ENCODE data around the gene KIF17.

KIF17 gene

DNA sequence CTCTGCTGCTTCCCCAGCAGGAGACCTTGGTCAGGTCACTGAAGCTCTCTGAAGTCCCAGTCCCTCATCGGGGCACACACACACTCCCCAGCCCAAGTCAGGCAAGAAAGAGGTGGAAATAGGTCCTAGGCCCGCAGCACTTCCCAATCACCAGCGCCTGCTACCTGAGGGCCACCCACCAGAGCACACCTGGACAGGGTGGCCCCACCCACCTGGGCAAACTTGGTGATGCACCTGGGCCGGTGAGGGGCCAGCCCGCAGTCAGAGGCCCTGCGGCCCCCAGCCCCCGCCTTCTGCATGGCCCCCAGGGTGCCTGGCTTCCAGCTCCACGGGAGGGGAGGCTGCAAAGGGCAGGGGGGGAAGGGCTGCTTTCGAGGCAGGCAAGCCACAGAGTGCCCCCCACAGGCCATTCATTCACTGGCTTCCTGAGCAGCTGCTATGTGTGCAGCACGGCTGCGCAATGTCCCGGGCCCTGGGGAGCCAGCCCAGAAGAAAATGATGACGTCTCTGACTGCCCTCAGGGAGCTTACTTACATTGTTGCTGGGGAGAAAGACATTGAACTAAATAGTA is 10.0 kb upstream of the KIF17 start:
- no peak for DNase-seq (ENCODE audit: low read depth)

GRCh38 chr1:20726932-20727745 is 9.3 kb upstream of the KIF17 start:
- no peak for DNase-seq (ENCODE audit: low read depth)
- no peak overlapping the region for H3K4me3 ChIP-seq (ENCODE audit: low read depth, low read length)

More for the DNA sequence above, 10.0 kb upstream of the KIF17 start:
- no peak overlapping the region for H3K4me3 ChIP-seq (ENCODE audit: low read depth, low read length)
- TF ChIP-seq CTCF (IDR thresholded peaks at IDR 0.05; ENCODE audit: low read depth, low read length, missing control alignments), result peak; percentile 19

GRCh38 chr1:20726118-20726911 is 8.5 kb upstream of the KIF17 start:
- no peak for TF ChIP-seq CTCF (IDR thresholded peaks at IDR 0.05; ENCODE audit: low read depth, low read length, missing control alignments)
- DNase-seq (ENCODE audit: low read depth), result no peak
- no peak overlapping the region for H3K4me3 ChIP-seq (ENCODE audit: low read depth, low read length)

More at GRCh38 chr1:20726932-20727745, 9.3 kb upstream of the KIF17 start:
- TF ChIP-seq CTCF (IDR thresholded peaks at IDR 0.05; ENCODE audit: low read depth, low read length, missing control alignments), result no peak

- no peak overlapping the region for H3K4me3 ChIP-seq (ENCODE audit: low read depth, low read length)
- TF ChIP-seq CTCF (IDR thresholded peaks at IDR 0.05; ENCODE audit: low read depth, low read length, missing control alignments), result no peak
- no peak for DNase-seq (ENCODE audit: low read depth)
These were observed 7.6 kb upstream of the KIF17 start for GRCh38 chr1:20725189-20726117.

- no peak overlapping the region for H3K4me3 ChIP-seq (ENCODE audit: low read depth, low read length)
- DNase-seq (ENCODE audit: low read depth), result no peak
- no peak for TF ChIP-seq CTCF (IDR thresholded peaks at IDR 0.05; ENCODE audit: low read depth, low read length, missing control alignments)
These were observed 6.8 kb upstream of the KIF17 start for GRCh38 chr1:20724364-20725188.

Data from GM12864 (cell line).